Stimulated activated CD4-positive, alpha-beta T cell treated with anti-CD3 and anti-CD28 coated beads, TNF-alpha, amount 100 ng/mL, for 48 hours (primary cell): ENCODE results near the gene TPI1.

Source experiments
- DNase-seq, 3 donors: peaks; one replicate each; pipeline ENCODE4 v3.0.0-alpha.2; 2020; ENCODE audit warnings: low read depth in 3 of 3

The TPI1 gene

GRCh38 chr12:6919588-6919987 is 52.3 kb downstream of the TPI1 start:
- DNase-seq, result no peak
